Measurements from ENCODE around the gene UTP25.

Gene UTP25

GRCh38 chr1:209840611-209841010, 12.8 kb downstream of the UTP25 start:
- no peak for DNase-seq

- no peak for DNase-seq
Measured at GRCh38 chr1:209844695-209845407, 17.1 kb downstream of the UTP25 start.

- no peak for DNase-seq
Measured at GRCh38 chr1:209845408-209845725, 17.6 kb downstream of the UTP25 start.

- no peak for DNase-seq
Measured at GRCh38 chr1:209849388-209849787, 21.6 kb downstream of the UTP25 start.

DNA sequence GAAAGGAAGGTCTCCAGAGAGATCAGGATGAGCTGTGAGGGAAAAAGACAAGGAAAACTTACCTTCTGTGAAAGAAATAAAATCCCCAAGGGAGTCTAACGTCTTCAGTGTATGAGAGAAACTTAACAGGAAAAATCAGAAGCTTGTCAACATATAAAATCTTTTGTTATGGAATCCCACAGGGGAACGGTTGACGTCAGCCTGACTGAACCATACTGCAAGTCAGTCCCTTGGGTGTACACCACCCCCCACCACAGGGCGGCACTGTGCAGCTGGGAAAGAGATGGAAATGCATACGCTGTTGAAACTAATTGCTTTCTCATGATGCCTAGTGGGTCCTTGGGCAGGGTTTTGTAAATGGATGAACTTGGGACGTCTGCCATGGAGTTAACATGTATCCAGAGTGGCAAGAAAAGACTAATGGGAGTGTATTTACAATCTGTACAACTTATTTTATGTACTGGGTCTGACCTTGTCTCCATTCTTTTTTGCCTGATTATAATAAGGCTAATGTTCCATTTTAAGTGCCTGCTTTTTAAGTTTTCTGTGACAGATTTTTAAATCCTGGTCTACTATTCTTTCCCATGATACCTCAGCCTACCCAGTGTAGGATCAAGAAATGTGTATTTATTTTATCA, 22.7 kb downstream of the UTP25 start:
- DNase-seq: no peak

- no peak for DNase-seq
Measured at GRCh38 chr1:209853676-209854075, 25.9 kb downstream of the UTP25 start.

- DNase-seq: no peak
Measured at GRCh38 chr1:209854196-209854595, 26.4 kb downstream of the UTP25 start.

DNA sequence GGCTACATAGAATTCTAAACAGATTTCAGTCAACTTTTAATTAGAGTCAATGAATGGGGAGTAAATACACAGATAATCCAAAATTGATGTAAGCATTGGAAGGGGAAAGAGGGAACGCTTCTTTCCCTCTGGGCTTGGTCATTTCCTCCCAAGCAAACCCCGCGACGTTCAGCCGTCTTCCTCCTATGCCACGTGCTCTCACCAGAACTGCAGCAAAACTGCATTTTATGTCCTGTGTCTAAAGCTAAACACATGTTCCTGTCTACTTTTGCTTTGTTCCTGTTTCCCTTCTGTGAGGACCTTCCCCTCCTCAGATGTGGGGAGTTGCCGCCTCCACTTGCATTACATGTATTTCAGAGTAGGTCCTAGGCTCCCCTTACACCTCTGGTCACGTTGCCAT, 27.2 kb downstream of the UTP25 start:
- DNase-seq: no peak

DNA sequence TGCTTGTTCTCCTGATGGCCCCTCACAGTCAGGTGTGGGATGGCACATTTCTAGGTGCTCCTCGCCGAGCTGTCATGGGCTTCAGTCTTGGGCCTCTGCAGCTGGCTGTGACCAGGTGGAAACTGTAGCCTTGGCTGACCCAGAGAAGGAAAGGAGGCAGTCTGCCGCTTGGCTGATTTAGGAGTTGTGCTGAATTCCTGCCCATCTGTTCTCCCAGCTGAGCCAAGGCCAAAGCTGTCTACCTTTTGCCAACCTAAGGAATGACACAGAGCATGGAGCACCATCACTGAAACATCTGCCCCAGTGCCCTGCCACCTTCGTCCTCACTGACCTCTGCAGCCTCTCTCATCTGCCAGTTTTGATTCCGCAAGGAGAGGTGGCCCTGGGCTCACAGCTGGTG, 27.9 kb downstream of the UTP25 start:
- no peak for DNase-seq

DNA sequence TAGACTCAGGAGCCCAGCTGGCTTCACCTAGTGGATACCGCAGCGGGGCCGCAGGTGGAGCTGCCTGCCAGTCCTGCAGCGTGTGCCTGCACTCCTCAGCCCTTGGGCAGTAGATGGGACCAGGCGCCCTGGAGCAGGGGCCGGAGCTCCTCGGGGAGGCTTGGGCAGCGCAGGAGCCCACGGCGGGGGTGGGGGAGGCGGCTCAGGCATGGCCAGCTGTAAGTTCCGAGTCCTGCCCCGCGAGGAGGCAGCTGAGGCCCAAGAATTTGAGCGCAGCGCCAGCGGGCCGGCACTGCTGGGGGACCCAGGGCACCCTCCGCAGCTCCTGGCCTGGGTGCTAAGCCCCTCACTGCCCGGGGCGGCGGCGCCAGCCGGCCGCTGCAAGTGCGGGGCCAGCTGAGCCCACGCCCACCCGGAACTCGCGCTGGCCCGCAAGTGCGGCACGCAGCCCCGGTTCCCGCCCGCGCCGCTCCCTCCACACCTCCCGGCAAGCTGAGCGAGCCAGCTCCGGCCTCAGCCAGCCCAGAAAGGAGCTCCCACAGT, 30.9 kb downstream of the UTP25 start:
- no peak for DNase-seq

DNA sequence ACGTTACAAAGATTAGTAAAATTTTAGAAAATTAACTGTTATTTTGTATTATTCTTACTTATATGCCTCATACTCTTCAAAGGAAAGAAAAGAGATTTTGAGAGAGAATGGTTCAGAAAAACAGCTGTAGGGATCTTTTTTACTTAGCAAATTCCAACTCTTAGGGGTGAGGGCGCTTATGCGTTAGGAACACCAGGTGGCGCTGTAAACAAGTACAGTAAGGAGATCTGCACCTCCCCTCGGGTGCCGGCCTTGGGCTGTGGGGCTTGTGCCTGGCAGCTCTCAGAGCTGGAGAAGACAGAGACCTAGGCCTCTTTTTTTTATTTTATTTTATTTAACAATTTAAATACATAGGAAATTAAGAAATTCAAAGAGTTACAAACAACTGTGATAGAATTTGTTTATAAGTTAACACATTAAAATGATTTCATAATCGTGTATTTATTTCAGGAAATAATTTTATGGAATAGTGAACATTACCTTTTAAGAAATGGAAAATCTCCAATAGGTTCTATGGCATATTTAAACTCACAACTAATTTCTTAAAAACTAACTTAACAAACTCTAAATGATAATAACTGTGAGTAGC, 32.6 kb downstream of the UTP25 start:
- DNase-seq: peak in 1 of 2 donors; percentile 44

DNA sequence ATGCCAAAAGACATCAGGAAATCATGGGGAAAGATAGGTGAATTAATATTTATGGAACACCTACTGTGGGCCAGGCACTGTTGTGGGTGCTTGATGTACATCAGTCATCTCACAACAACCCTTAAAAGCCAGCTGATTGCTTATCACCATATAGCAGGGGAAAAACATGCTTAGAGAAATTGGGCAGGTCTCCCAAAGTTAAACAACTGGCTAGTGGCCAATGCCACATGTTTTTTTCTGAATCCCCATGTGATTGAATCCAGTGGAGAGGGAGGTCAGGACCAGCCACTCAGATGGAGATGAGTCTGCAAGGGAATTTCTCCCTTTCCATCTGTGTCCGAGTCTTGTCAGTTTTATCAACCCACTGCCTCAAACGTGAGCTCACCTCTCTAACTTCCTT, 33.5 kb downstream of the UTP25 start:
- no peak for DNase-seq

- no peak for DNase-seq
Measured at GRCh38 chr1:209862391-209863356, 34.9 kb downstream of the UTP25 start.

GRCh38 chr1:209863766-209864485, 36.2 kb downstream of the UTP25 start:
- no peak for DNase-seq

DNA sequence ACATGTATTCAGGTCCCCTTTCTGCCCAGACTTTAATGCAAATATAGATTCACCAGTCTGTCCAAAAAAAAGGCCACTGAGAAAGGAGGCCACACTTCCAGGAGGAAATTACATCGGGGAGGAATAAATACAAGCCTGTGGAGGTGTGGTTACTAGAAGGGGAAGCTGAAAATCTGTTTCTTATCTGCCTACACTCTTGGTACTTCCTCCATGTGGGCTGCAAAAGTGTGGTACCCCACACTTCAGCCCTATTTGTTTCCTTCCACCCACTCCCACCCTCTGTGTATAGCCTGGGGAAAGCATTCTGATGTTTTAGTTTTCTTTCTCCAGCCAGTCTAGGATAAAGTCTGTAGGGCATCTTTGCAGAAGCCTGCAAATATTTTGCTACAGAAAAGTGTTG, 38.4 kb downstream of the UTP25 start:
- DNase-seq: no peak

DNA sequence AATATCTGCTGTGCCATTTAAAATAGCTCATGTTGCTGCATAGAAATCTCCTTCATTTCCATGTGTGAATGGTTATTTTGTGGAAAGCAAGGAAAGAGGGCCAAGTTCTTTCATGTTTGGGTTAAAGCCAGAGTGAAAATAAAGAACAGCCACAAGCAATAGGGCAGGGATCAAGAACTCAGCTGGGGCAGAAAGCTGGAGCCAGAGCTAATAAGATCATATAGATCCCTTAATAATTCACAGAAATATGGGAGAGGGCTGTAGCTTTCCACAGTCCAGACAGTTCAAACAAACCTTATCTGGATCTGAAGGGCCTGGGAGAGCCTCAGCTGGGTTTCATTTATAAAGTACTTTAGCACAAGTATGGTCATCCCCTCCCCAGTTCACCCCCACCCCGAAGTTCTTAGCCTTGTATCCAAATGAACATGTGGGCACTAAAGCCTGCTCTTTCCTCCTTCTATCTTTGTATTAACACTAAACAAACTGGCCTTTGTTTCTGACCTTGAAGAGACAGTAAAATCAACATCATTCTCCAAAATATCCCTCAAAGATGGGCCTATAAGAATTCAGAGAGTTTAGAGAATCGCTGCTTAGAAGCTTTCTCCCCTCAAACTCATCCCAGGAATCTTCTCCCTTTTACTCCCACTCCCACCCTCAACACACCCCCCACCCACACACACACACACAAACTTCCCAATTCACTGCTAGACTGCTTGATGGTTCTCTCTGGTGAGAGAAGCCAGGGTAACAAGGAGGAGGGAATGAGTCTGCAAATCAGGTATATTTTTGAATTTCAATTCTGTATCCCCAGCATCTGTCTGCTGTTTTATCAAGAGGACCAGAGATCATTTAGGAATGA, 41.7 kb downstream of the UTP25 start:
- DNase-seq: no peak

DNA sequence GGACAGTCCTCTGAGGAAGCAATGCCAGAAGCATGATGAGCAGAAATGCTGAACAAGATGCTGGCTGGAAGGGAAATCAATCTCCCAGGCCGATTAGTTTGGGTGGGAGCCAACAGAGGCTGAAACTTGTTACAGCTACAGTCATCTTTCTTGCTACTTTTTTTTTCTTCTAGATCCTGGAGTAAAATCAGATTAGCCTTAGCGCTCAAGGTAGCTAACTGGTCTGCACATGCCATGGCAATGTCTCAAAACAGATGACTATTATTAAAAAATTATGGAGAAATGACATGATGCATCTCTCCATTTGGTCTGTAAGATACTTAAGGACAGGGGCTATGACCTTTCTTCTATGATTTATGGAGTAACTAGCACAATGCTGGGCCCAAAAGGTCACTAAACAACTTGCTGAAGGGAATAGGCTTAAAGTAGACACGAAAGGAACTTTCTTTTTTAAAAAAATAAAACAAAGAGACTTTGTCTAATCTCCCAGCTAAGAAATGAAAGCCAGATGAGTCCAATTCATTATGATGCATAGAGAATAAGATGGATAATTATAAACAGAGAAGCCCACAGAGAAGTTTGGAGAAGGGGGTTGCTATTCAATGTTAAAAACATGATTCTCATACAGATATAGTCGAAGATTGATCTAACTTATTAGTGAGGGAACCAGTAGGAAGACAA, 42.5 kb downstream of the UTP25 start:
- DNase-seq: no peak

- no peak for DNase-seq
Measured at GRCh38 chr1:209871006-209871405, 43.2 kb downstream of the UTP25 start.

DNA sequence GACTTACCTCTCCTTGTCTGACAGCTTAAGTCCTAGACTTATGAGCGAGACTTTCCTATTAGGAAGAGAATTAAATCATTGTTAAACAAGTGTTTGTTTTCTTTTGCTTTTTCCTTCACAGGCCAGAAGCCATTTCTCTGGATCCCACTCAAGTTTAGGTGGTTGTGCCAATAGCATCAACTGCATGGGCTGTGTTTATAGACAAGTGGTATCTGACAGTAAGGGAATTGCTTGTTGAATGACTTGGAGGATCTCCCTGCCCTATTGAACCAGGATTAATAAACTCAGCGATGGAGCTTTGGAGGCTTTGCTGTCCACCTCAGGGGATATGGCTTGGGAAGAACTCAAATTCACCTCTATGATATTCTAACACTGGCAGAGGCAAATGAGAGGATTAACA, 43.7 kb downstream of the UTP25 start:
- no peak for DNase-seq

GRCh38 chr1:209873067-209873799, 45.5 kb downstream of the UTP25 start:
- no peak for DNase-seq
